ENCODE data around the gene ABCA12.

GRCh38 chr2:215186021-215186420 is 47.6 kb upstream of the ABCA12 start:
- TF ChIP-seq CTCF (IDR thresholded peaks at IDR 0.05), result no peak
- TF ChIP-seq POLR2A (IDR thresholded peaks at IDR 0.05), result no peak

Measured in body of pancreas (tissue), 4 donors.